Endothelial cell of umbilical vein (primary cell): ENCODE data around the gene ADCY7. TPM values are rescaled to one million over a fixed set of nuclear protein-coding genes. Genes with fewer than 3 reads are reported as not detected.

Experiments used
- BruUV-seq: library from RNA; stranded (reverse); fragments of 400-500 nt; replicated peaks from 2 replicates; lab custom pipeline; 2021; lab: Mats Ljungman, UMichigan
- CTCF ChIA-PET: fragments of 300-600, 350-600 bp; sonication (Branson Sonifier 250); formaldehyde crosslinking; loops from one replicate; lab custom pipeline; 2021; ENCODE audit warnings: antibody characterized with exemption, inconsistent platforms; lab: Charles Lee
- POLR2A ChIA-PET: fragments of 300-600, 350-600 bp; sonication (Branson Sonifier 250); formaldehyde crosslinking; loops from one replicate; lab custom pipeline; 2021; ENCODE audit warnings: antibody characterized with exemption, inconsistent platforms; lab: Charles Lee
- DNase-seq: peaks from one replicate; pipeline ENCODE4 v3.0.0-alpha.2; 2011; ENCODE audit warnings: low read depth, low spot score
- FAIRE-seq: peaks from 2 replicates; lab custom pipeline; 2011; peaks lifted over from hg19 to GRCh38; lab: Jason Lieb, UNC
- H2AFZ ChIP-seq: 2 replicates; pipeline ENCODE4 v1.6.0; 2012; ENCODE audit warnings: low read depth, low read length, control low read depth, inconsistent platforms
- H3K27ac ChIP-seq: 2 replicates; pipeline ENCODE4 v1.5.1; 2011; ENCODE audit warnings: low read depth, mild to moderate bottlenecking, control low read depth, low read length, moderate library complexity; ENCODE audit not compliant: insufficient read depth
- H3K27me3 ChIP-seq, 2 experiments: 2 replicates each; pipeline versions ENCODE4 v1.6.0 to v1.6.1; 2011; ENCODE audit warnings: low read length in 2 of 2, mixed read lengths in 1 of 2; ENCODE audit not compliant: control insufficient read depth in 2 of 2, insufficient read depth in 2 of 2
- H3K36me3 ChIP-seq, 2 experiments: 2 replicates in 1 of 2; 3 replicates in 1 of 2; pipeline ENCODE4 v1.5.1; 2011; ENCODE audit warnings: low read length in 2 of 2, mild to moderate bottlenecking in 1 of 2, moderate library complexity in 1 of 2; ENCODE audit not compliant: control insufficient read depth in 2 of 2, insufficient read depth in 2 of 2; ENCODE audit errors: extremely low read depth in 1 of 2
- H3K4me1 ChIP-seq: 3 replicates; pipeline ENCODE4 v1.5.1; 2011; ENCODE audit warnings: mild to moderate bottlenecking, low read length; ENCODE audit not compliant: control insufficient read depth, insufficient read depth; ENCODE audit errors: extremely low read depth
- H3K4me2 ChIP-seq: 2 replicates; pipeline ENCODE4 v1.6.1; 2011; ENCODE audit warnings: low read length, control low read depth, mixed read lengths; ENCODE audit not compliant: insufficient read depth
- H3K4me3 ChIP-seq, 3 experiments: fragments of 200-600 bp in 1 of 3; sonication (generic), shearing (Covaris generic) in 1 of 3; replicated peaks in 1 of 3; 2 replicates each; pipeline ENCODE4 v1.5.1; 2011 to 2016; ENCODE audit warnings: control low read depth in 3 of 3, low read length in 3 of 3, mild to moderate bottlenecking in 2 of 3, inconsistent platforms in 1 of 3, low read depth in 1 of 3, moderate library complexity in 1 of 3; ENCODE audit not compliant: insufficient read depth in 1 of 3
- H3K79me2 ChIP-seq: 2 replicates; pipeline ENCODE4 v1.6.0; 2012; ENCODE audit warnings: low read length, inconsistent platforms; ENCODE audit not compliant: control insufficient read depth, insufficient read depth
- H3K9ac ChIP-seq: replicated peaks from 2 replicates; pipeline ENCODE3; 2011; ENCODE audit warnings: low read length, control low read depth; ENCODE audit not compliant: insufficient read depth; ENCODE audit errors: extremely low read depth
- H3K9me1 ChIP-seq: replicated peaks from 3 replicates; pipeline ENCODE4 v1.6.0; 2011; ENCODE audit warnings: mild to moderate bottlenecking, low read length; ENCODE audit not compliant: control insufficient read depth, insufficient read depth; ENCODE audit errors: extremely low read depth
- H3K9me3 ChIP-seq: replicated peaks from 2 replicates; pipeline ENCODE4 v1.5.1; 2012; ENCODE audit warnings: low read length, inconsistent platforms; ENCODE audit not compliant: control insufficient read depth, insufficient read depth
- H4K20me1 ChIP-seq: replicated peaks from 2 replicates; pipeline ENCODE3; 2011; ENCODE audit warnings: mild to moderate bottlenecking, low read length; ENCODE audit not compliant: control insufficient read depth, insufficient read depth; ENCODE audit errors: extremely low read depth
- CTCF ChIP-seq, 2 donors: IDR thresholded peaks; 1 replicate in 1 of 2; 2 replicates in 1 of 2; pipeline ENCODE4 v1.5.1; 2011; ENCODE audit warnings: low read length in 2 of 2, mild to moderate bottlenecking in 2 of 2, moderate library complexity in 2 of 2, control low read depth in 1 of 2, inconsistent platforms in 1 of 2, low read depth in 1 of 2; ENCODE audit not compliant: insufficient read depth in 1 of 2; ENCODE audit errors: extremely low read depth in 1 of 2
- EZH2 ChIP-seq: IDR thresholded peaks from 2 replicates; pipeline ENCODE4 v1.6.1; 2012; ENCODE audit warnings: borderline replicate concordance, low read depth, mild to moderate bottlenecking, moderate library complexity, low read length, inconsistent platforms; ENCODE audit not compliant: severe bottlenecking
- FOS ChIP-seq: IDR thresholded peaks from 2 replicates; pipeline ENCODE4 v1.6.1; 2011; ENCODE audit warnings: mild to moderate bottlenecking, low read length, moderate library complexity, borderline replicate concordance; ENCODE audit not compliant: insufficient read depth
- GATA2 ChIP-seq: IDR thresholded peaks from 2 replicates; pipeline ENCODE4 v1.7.0; 2011; ENCODE audit warnings: low read depth, mild to moderate bottlenecking, moderate library complexity, mixed read lengths, low read length; ENCODE audit not compliant: insufficient read length, insufficient read depth
- JUN ChIP-seq: IDR thresholded peaks from 2 replicates; pipeline ENCODE4 v1.6.1; 2011; ENCODE audit warnings: borderline replicate concordance, low read depth; ENCODE audit not compliant: insufficient read length, insufficient read depth
- MAX ChIP-seq: IDR thresholded peaks from 2 replicates; pipeline ENCODE4 v1.6.1; 2011; ENCODE audit not compliant: insufficient read depth, insufficient read length
- MYC ChIP-seq: IDR thresholded peaks from one replicate; pipeline ENCODE4 v1.6.1; 2011; ENCODE audit warnings: mild to moderate bottlenecking, low read depth, low read length
- POLR2A ChIP-seq: IDR thresholded peaks from 2 replicates; pipeline ENCODE4 v1.6.1; 2012; ENCODE audit warnings: low read depth, mild to moderate bottlenecking, control low read depth, low read length
- POLR2AphosphoS5 ChIP-seq: IDR thresholded peaks from 2 replicates; pipeline ENCODE4 v1.6.1; 2012; ENCODE audit warnings: low read depth, mild to moderate bottlenecking, control low read depth, low read length, moderate library complexity; ENCODE audit not compliant: insufficient read depth
- dilution Hi-C: fragments of 300-500 bp; cut with MboI; formaldehyde crosslinking; loops from one replicate; pipeline ENCODE4 v1.15.0; 2019; ENCODE audit warnings: low sequenced_read_pairs; ENCODE audit not compliant: extremely low pct_ligation_motif_present
- intact Hi-C: fragments of 100-400 bp; cut with micrococcal nuclease; formaldehyde crosslinking; loops from one replicate; pipeline ENCODE4 v1.10.0; 2022
- polyA plus RNA-seq, 4 experiments: library from polyadenylated mRNA; depleted of rRNA in 3 of 4; stranded (reverse) in 3 of 4; unstranded in 1 of 4; fragments of >200 nt; gene quantifications; 2 replicates each; pipeline versions ENCODE4 v1.2.1 to v1.2.3, GENCODE V29; 2011 to 2012; ENCODE audit warnings: missing spikeins in 1 of 4
- total RNA-seq: library from RNA; stranded (reverse); gene quantifications from 2 replicates; pipeline ENCODE4 v1.2.3, GENCODE V29; 2021

The ADCY7 gene
- total and polyA plus RNA-seq, 2 donors (not counting 3 experiments of a cell fraction or from before 2014, with no cell fraction given): 3.5 to 9.3 TPM

- Histone ChIP-seq H3K4me3 (no peak overlapping the region), H3K79me2 (no peaks in the 10 kb centered on the region), H2AFZ (no peak overlapping the region), H4K20me1 (no peaks in the 10 kb centered on the region), H3K27ac (no peak overlapping the region), H3K9me1 (no peaks in the 10 kb centered on the region), H3K27me3 (no peaks in the 10 kb centered on the region), H3K4me1 (no peaks in the 10 kb centered on the region), H3K36me3 (no peaks in the 10 kb centered on the region), H3K4me2 (no peak overlapping the region), H3K9ac (no peak overlapping the region), H3K9me3 (no peaks in the 10 kb centered on the region)
- dilution Hi-C loops: no loop called here
- no TSS peak for BruUV-seq
- POLR2A ChIA-PET: no interaction called here
- FAIRE-seq (no peak), DNase-seq (no peak)
- intact Hi-C loops: no loop called here
- CTCF ChIA-PET: interaction anchor here (1.1 kb wide), 1 partner anchor 233 kb away, joined by 3 read pairs; the partner anchor contains the start of gene CNEP1R1
- TF ChIP-seq MYC: no peak
- no peak for TF ChIP-seq MAX
- no peak for TF ChIP-seq JUN
Observed at GRCh38 chr16:50257876-50258275, 8.5 kb upstream of the ADCY7 start.

- no peak for TF ChIP-seq JUN
- no peak for TF ChIP-seq EZH2
- TF ChIP-seq POLR2A: no peak
- no peak for TF ChIP-seq FOS
- TF ChIP-seq POLR2AphosphoS5: no peak
- no peak for TF ChIP-seq CTCF (IDR thresholded peaks at IDR 0.05; ENCODE audit: extremely low read depth in 1 of 2, insufficient read depth in 1 of 2, low read depth in 1 of 2, low read length in 2 of 2)
- no peak for TF ChIP-seq MAX
- TF ChIP-seq MYC: no peak
- no peak for TF ChIP-seq GATA2
- BruUV-seq: no TSS peak
- CTCF ChIA-PET: interaction anchor here (1.0 kb wide), 1 partner anchor 95 kb away, joined by 3 read pairs; no protein-coding TSS in a partner anchor
- Histone ChIP-seq H3K79me2 (no peaks in the 10 kb centered on the region), H3K9me1 (no peaks in the 10 kb centered on the region), H3K9ac (no peak overlapping the region), H3K27ac (no peak overlapping the region), H3K4me2 (no peak overlapping the region), H3K4me1 (no peaks in the 10 kb centered on the region), H3K36me3 (no peaks in the 10 kb centered on the region), H2AFZ (no peak overlapping the region), H3K9me3 (no peaks in the 10 kb centered on the region), H3K4me3 (no peak overlapping the region), H4K20me1 (no peaks in the 10 kb centered on the region), H3K27me3 (no peaks in the 10 kb centered on the region)
- intact Hi-C loops: no loop called here
- dilution Hi-C loops: no loop called here
- no peak for FAIRE-seq
- no peak for DNase-seq
- POLR2A ChIA-PET: interaction anchor here (0.5 kb wide), 1 partner anchor 27 kb away, joined by 3 read pairs; no protein-coding TSS in a partner anchor
Observed at GRCh38 chr16:50259334-50260205, 6.8 kb upstream of the ADCY7 start.
